ENCODE data around the gene ADAMTSL1. TPM values are rescaled to one million over a fixed set of nuclear protein-coding genes. Genes with fewer than 3 reads are reported as not detected.

ADAMTSL1 gene
- total and polyA plus RNA-seq, 2 donors (not counting 3 experiments of a cell fraction or from before 2014, with no cell fraction given), result 15.0 to 18.4 TPM

- Histone ChIP-seq H3K4me1 (ENCODE audit: control insufficient read depth, extremely low read depth, insufficient read depth, low read length) (no peaks in the 10 kb centered on the region), H3K36me3 (ENCODE audit: control insufficient read depth in 2 of 2, extremely low read depth in 1 of 2, insufficient read depth in 2 of 2, low read length in 2 of 2) (no peaks in the 10 kb centered on the region), H2AFZ (ENCODE audit: low read depth, low read length) (no peak overlapping the region), H4K20me1 (replicated peaks; ENCODE audit: control insufficient read depth, extremely low read depth, insufficient read depth, low read length) (no peaks in the 10 kb centered on the region), H3K9me1 (replicated peaks; ENCODE audit: control insufficient read depth, extremely low read depth, insufficient read depth, low read length) (no peaks in the 10 kb centered on the region), H3K4me3 (replicated peaks in 1 of 3; ENCODE audit: insufficient read depth in 1 of 3, low read depth in 1 of 3, low read length in 3 of 3) (no peak overlapping the region), H3K9ac (replicated peaks; ENCODE audit: extremely low read depth, insufficient read depth, low read length) (no peak overlapping the region), H3K9me3 (replicated peaks; ENCODE audit: control insufficient read depth, insufficient read depth, low read length) (no peaks in the 10 kb centered on the region), H3K4me2 (ENCODE audit: insufficient read depth, low read length) (no peak overlapping the region), H3K79me2 (ENCODE audit: control insufficient read depth, insufficient read depth, low read length) (no peaks in the 10 kb centered on the region), H3K27ac (ENCODE audit: insufficient read depth, low read depth, low read length) (no peak overlapping the region), H3K27me3 (ENCODE audit: control insufficient read depth in 2 of 2, insufficient read depth in 2 of 2, low read length in 2 of 2) (no peaks in the 10 kb centered on the region)
- CTCF ChIA-PET, result no interaction called here
- POLR2A ChIA-PET, result no interaction called here
- no TSS peak for BruUV-seq (replicated peaks)
- FAIRE-seq (no peak), DNase-seq (ENCODE audit: low read depth, low spot score) (no peak)
- dilution Hi-C loops (cut with MboI; ENCODE audit: extremely low pct_ligation_motif_present, low sequenced_read_pairs) (no loop called here), intact Hi-C loops (cut with micrococcal nuclease) (no loop called here)
- TF ChIP-seq MYC (IDR thresholded peaks at IDR 0.05; ENCODE audit: low read depth, low read length) (no peak), FOS (IDR thresholded peaks at IDR 0.05; ENCODE audit: borderline replicate concordance, insufficient read depth, low read length) (no peak), POLR2A (IDR thresholded peaks at IDR 0.05; ENCODE audit: low read depth, low read length) (no peak), MAX (IDR thresholded peaks at IDR 0.05; ENCODE audit: insufficient read depth, insufficient read length) (no peak), POLR2AphosphoS5 (IDR thresholded peaks at IDR 0.05; ENCODE audit: insufficient read depth, low read depth, low read length) (no peak), JUN (IDR thresholded peaks at IDR 0.05; ENCODE audit: borderline replicate concordance, insufficient read depth, insufficient read length, low read depth) (no peak), EZH2 (IDR thresholded peaks at IDR 0.05; ENCODE audit: borderline replicate concordance, low read depth, low read length, severe bottlenecking) (no peak), GATA2 (IDR thresholded peaks at IDR 0.05; ENCODE audit: insufficient read depth, insufficient read length, low read depth, low read length) (no peak), CTCF (IDR thresholded peaks at IDR 0.05; ENCODE audit: extremely low read depth in 1 of 2, insufficient read depth in 1 of 2, low read depth in 1 of 2, low read length in 2 of 2) (no peak)
These were observed 407.8 kb downstream of the ADAMTSL1 start for GRCh38 chr9:18881758-18882157.
